GM21381 (cell line): ENCODE results near the gene MAD1L1.

Source experiments
- ATAC-seq: cut with Tn5 transposase; IDR thresholded peaks from one replicate; pipeline ENCODE4 v1.9.1; 2021; ENCODE audit warnings: mild to moderate bottlenecking, moderate library complexity; ENCODE audit not compliant: unreplicated experiment

MAD1L1 gene

GRCh38 chr7:2242541-2243429 is 10.0 kb upstream of the MAD1L1 start:
- ATAC-seq: no peak

GRCh38 chr7:2241580-2242540 is 9.1 kb upstream of the MAD1L1 start, which contains the start of the genes MRM2 and NUDT1:
TSS of gene MRM2 (minus strand) at chr7:2242205. CDS start at chr7:2242169, 36 bp downstream.
TSS of gene NUDT1 (plus strand) at chr7:2242226. CDS start at chr7:2244575, 2,349 bp downstream.
- peak; percentile 77 for ATAC-seq

DNA sequence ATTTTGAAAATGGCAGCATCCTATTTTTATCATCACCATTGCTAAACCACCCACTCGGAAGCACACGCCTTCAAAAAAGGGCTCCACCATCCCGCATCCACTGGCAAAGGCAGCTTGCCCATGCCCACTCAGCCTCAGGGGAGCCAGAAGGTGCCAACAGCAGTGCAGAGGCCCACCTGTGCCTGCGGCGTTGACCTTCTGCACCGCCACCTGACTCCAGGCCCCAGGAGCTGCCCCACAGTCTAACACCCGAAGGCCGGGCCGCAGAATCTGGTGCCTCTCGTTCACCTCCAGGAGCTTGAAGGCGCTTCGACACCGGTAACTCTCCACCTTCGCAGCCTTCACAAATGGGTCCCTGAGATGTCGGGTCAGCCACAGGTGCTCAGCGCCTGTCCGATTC is 6.5 kb upstream of the MAD1L1 start:
- ATAC-seq: no peak

DNA sequence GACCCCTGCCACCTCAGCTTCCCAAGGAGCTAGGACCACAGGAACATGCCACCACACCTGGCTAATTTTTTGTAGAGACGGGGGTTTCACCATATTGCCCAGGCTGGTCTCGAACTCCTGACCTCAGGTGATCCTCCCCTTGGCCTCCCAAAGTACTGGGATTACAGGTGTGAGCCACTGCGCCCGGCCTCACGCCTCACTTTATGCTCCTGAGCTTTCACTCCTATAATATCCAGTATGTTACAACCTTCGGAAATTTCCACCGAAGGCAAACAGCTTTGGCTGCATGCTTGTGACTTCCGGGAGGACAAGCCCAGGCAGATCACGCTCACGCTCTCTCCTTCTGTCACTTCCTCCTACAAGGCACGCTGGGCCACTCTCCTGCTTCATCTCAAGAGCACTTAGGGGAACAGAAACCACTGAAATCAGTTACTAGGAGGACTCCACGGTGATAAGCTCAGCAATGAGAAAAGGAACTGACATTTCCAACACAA is 4.4 kb upstream of the MAD1L1 start:
- ATAC-seq: peak; percentile 51

GRCh38 chr7:2233926-2234325 is 1.2 kb upstream of the MAD1L1 start:
- ATAC-seq: no peak

DNA sequence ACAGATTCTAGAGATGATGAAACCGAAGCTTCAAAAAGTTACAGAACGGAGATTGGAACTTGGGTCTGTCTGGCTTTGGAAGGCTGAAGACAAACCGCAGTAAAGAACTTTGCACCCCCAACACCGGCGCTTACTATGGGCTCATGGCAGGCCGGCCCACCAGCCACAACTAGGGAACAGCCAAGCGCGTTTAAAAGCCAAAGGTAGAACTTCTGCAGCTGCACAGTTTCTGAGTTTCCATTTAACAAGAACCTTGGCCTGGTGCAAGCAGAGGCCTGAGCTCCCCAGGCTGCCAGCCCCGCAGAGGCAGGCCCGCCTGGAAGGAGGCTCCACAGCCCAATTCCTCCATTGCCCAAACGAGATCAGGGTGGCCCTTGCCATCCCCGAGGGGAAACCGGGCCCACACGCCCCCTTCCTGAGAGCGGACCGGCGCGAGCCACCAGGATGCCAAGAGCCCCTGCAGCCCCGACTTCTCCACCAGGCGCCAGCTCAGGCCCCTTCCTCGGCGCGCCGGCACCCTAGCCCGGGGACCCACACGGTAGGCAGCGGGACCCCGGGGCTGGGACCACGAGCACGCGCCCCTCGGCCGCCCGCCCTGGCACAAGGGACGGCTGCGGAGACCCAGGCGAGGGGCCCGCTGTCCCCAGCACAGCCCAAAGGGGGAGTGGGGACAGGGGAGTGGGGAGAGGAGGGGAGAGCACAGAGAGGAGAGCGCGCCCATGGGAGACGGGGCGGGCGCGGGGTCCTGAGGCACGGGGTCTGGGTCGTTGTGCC is 566 bp downstream of the MAD1L1 start:
- peak; percentile 18 for ATAC-seq

DNA sequence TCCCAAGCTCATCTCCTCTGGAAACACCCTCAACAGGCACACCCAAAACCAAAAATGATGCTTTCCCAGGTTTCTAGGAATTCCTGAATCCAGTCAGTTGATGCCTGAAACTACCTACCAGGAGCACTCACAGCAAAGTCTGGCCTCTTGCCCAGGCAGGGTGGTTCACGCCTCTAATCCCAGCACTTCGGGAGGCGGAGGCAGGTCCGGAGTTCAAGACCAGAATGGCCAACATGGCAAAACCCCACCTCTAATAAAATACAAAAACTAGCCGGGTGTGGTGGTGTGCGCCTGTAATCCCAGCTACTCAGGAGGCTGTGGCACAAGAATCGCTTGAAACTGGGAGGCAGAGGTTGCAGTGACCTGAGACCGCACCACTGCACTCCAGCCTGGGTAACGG is 1.9 kb downstream of the MAD1L1 start:
- no peak for ATAC-seq

DNA sequence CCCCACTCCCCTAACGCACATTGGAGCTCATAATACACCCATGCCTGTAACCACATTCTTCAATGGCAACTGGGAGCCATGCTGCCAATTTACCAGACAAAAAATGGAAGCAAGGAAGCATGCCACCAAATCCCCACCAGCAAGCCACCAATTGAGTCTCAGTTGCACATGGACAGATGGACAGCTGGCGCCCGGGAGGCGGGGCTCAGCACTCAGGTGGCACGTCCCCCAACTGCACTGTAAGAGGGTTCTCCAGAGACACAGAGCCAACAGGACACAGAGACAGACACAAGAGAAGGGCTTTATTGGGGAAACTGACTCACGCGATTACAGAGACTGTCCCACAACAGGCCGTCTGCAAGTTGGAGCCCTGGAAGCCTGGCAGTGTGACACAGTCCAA is 2.5 kb downstream of the MAD1L1 start:
- ATAC-seq: no peak

- no peak for ATAC-seq
Observed at GRCh38 chr7:2229467-2229866, 3.3 kb downstream of the MAD1L1 start.

- ATAC-seq: no peak
Observed at GRCh38 chr7:2228921-2229320, 3.8 kb downstream of the MAD1L1 start.

DNA sequence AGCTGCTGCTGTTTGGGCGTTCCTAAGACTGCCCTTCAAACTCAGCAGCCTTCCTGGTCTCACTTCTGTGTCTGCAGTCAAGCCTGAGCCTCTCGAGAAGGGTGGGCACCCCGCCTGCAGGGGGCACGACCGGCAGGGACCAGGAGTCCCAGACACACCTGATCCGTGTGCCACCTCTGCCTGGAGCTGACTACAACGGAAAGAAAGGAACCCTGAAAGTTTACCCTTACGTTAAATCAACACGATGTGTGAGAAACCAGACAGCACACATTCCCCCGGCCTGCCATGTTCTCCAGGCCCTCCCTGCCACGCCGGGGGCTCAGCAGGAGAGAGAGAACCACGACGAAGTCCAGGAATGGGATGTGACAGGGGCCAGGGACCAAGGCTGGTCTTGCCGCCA is 5.0 kb downstream of the MAD1L1 start:
- no peak for ATAC-seq

DNA sequence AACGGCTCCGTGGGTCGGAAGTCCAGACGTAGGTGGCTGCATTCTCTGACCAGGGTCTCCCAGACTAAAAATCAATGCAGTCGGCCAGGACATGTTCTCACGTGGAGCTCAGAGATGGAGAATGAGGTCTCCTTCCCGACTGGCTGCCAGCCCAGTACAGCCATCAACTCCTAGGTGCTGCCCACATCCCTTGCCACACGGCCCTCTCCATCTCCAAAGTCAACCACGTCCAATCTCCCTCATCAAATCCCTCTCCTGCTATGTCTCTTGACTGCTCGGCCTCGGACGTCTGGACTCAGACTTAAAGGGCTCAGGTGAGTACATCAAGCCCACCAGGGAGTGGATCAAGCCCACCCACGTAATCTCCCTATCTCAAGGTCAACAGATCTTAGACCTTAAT is 6.9 kb downstream of the MAD1L1 start:
- ATAC-seq: no peak

DNA sequence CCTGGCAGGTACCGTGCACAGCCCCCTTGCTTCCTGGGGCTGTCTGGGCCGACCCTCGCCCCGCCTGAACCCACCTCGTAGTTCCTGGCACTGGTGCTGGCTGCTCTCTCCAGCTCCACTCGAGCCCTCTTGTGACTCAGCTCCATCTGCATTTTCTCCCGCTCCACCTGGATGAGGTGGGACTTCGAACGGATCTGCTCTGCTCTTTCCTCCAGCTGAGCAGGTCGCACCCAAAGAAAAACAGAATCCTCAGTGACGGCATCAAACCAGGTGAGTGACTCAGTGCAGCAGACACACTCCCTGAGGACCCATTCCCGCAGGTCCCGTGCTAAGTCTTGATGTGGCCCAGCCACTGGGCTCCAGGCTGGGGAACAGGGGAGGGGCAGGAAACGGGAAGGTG is 7.4 kb downstream of the MAD1L1 start:
- ATAC-seq: no peak

DNA sequence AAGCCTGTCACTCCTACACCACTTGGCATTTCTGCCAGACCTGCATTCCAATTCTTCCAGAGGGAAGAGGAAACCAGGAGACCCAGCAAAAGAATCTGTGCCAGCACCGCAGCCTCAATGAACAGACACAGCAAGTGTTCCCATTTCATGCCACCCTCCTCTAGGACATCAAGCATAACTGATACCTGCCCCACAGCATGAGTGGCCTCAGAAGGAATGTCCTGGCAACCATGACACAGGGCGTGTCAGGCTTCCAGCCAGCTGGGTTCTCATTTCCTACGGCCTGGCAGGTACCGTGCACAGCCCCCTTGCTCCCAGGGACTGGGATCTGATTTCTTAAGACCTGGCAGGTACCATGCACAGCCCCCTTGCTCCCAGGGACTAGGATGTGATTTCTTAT is 7.8 kb downstream of the MAD1L1 start:
- no peak for ATAC-seq

- no peak for ATAC-seq
Observed at GRCh38 chr7:2224491-2224928, 8.2 kb downstream of the MAD1L1 start.

DNA sequence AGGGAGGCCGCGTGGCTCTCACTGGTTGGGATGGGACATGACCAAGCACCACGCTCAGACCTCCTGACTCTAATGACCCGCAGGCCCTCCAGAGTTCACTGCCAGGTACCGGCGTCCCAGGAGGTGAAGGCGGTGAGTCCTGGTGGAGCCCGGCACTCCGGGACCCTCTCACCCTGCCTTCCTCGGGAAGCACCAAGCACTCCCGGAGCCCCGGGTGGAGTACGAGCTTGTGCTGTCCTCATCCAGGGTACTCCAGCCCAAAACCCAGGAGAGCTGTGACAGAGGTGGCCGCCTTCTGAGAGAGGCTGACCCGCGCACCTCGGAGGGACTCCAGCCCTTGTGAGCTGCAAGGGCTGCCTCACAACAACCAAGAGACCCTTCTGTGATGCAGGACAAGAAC is 9.4 kb downstream of the MAD1L1 start:
- no peak for ATAC-seq

- no peak for ATAC-seq
Observed at GRCh38 chr7:2222516-2222915, 10.2 kb downstream of the MAD1L1 start.

DNA sequence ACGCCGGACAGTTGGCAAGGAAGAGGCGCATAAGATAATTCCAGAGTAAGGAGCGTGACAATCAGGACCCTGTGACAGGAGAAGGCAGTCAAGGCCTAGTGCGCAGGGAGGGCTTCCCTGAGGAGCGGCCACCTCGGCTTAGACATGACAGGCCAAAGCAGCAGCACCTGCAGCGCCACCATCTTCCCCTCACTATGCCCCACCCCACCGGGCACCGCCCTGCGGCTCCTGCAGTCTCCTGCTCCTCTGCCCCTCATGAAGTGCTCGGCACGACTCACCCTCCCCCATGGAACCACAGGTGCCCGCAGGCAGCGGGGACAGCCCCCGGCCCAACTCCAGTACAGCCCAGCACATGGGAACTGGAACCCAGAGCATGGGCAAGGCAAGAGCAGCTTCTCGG is 11.8 kb downstream of the MAD1L1 start:
- ATAC-seq: no peak

- ATAC-seq: no peak
Observed at GRCh38 chr7:2220506-2220905, 12.2 kb downstream of the MAD1L1 start.

- no peak for ATAC-seq
Observed at GRCh38 chr7:2220030-2220429, 12.7 kb downstream of the MAD1L1 start.

DNA sequence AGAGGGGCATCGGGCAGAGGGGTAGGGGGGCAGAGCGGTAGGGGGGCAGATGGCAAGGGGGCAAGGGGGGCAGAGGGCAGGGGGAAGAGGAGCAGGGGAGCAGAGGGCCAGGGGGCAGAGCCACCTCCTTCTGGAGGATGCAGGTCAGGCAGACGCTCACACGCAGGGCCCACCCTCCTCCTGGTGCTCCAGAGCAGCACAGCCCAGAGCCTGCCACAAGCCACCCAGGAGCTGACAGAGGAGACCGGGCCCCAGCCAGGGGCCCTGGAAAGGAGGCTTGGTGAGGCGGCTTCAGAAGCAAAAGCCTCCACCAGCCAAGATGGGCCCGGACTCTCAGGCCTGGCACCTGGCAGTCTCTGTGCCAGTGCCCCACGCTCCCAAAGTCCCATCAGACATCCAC is 13.1 kb downstream of the MAD1L1 start:
- ATAC-seq: no peak
